ENCODE results near the gene PROP1. TPM values are rescaled to one million over a fixed set of nuclear protein-coding genes. Genes with fewer than 3 reads are reported as not detected.
"Not testable (repeated sequence)": the region's sequence is repeated elsewhere in the genome, so short reads cannot be mapped to it uniquely, and the experiment has no call there.

PROP1 gene
- total and polyA plus RNA-seq, 2 of the 4 experiments (the other 2 are of a cell fraction), result not detected

- H2BK5ac ChIP-seq (ENCODE audit: low read depth, low read length, poor library complexity, severe bottlenecking); POLR2A ChIA-PET (ENCODE audit: unreplicated experiment); BruUV-seq (replicated peaks); H3K14ac ChIP-seq (replicated peaks; ENCODE audit: low read depth, low read length); H3K4ac ChIP-seq (ENCODE audit: low read depth, low read length); H3K9me3 ChIP-seq (ENCODE audit: control insufficient read depth, insufficient read depth, low read length); H4K5ac ChIP-seq (ENCODE audit: low read depth, low read length); H2AK5ac ChIP-seq (ENCODE audit: low read depth, low read length); H2AK9ac ChIP-seq (replicated peaks; ENCODE audit: low read depth, low read length, poor library complexity); H2AFZ ChIP-seq (replicated peaks; ENCODE audit: low read length, poor library complexity); H3K36me3 ChIP-seq (ENCODE audit: control insufficient read depth, insufficient read depth, low read length); in situ Hi-C loops (cut with MboI; ENCODE audit: low sequenced_read_pairs); H3K4me3 ChIP-seq (ENCODE audit: insufficient read depth, low read depth, low read length); CTCF ChIA-PET; H3K9me1 ChIP-seq (ENCODE audit: insufficient read depth, low read length); H3K79me1 ChIP-seq (ENCODE audit: low read depth in 1 of 2, low read length in 2 of 2); H3K56ac ChIP-seq (ENCODE audit: extremely low read depth, insufficient read depth, low read length); H4K8ac ChIP-seq (ENCODE audit: low read depth in 2 of 2, low read length in 2 of 2); H3K27ac ChIP-seq (ENCODE audit: insufficient read depth, low read length); H4K91ac ChIP-seq (ENCODE audit: insufficient read depth, low read depth, low read length); H2BK20ac ChIP-seq (ENCODE audit: low read depth, low read length); H2BK15ac ChIP-seq (ENCODE audit: low read depth, low read length); H4K20me1 ChIP-seq (ENCODE audit: insufficient read depth, low read length); H3K23ac ChIP-seq (ENCODE audit: low read depth, low read length); H3K4me1 ChIP-seq (ENCODE audit: control insufficient read depth, insufficient read depth, low read length); DNase-seq; H2BK120ac ChIP-seq (ENCODE audit: low read depth, low read length); dilution Hi-C loops (cut with HindIII; ENCODE audit: low sequenced_read_pairs, unreplicated experiment); intact Hi-C loops (cut with micrococcal nuclease); ATAC-seq (ENCODE audit: low read depth); H3K27me3 ChIP-seq (ENCODE audit: control insufficient read depth, insufficient read depth, low read length); H3K18ac ChIP-seq (ENCODE audit: low read depth, low read length); H3K9ac ChIP-seq (ENCODE audit: low read depth, low read length); H3K4me2 ChIP-seq (ENCODE audit: low read depth, low read length): not testable (repeated sequence)
- WGBS, 2 experiments (ENCODE audit: extremely low coverage in 2 of 2, insufficient read length in 1 of 2), result 87% methylated on average over 6 of the region's 11 CpGs; no CpG with 5 or more reads in 1 of the 2 experiments
Measured at GRCh38 chr5:177953101-177953500, 42.9 kb downstream of the PROP1 start.

GRCh38 chr5:177949656-177950055 is 46.4 kb downstream of the PROP1 start:
- DNase-seq, result not testable (repeated sequence)

More at GRCh38 chr5:177949656-177950055, 46.4 kb downstream of the PROP1 start:
- dilution Hi-C loops (cut with HindIII; ENCODE audit: low sequenced_read_pairs, unreplicated experiment); H3K4me3 ChIP-seq (ENCODE audit: insufficient read depth, low read depth, low read length); H3K9ac ChIP-seq (ENCODE audit: low read depth, low read length); H3K9me1 ChIP-seq (ENCODE audit: insufficient read depth, low read length); H3K4me2 ChIP-seq (ENCODE audit: low read depth, low read length); H3K14ac ChIP-seq (replicated peaks; ENCODE audit: low read depth, low read length); H3K27ac ChIP-seq (ENCODE audit: insufficient read depth, low read length); H2BK5ac ChIP-seq (ENCODE audit: low read depth, low read length, poor library complexity, severe bottlenecking); H3K18ac ChIP-seq (ENCODE audit: low read depth, low read length); H4K20me1 ChIP-seq (ENCODE audit: insufficient read depth, low read length); H3K9me3 ChIP-seq (ENCODE audit: control insufficient read depth, insufficient read depth, low read length); H2BK15ac ChIP-seq (ENCODE audit: low read depth, low read length); H3K4me1 ChIP-seq (ENCODE audit: control insufficient read depth, insufficient read depth, low read length); H3K23ac ChIP-seq (ENCODE audit: low read depth, low read length); H4K5ac ChIP-seq (ENCODE audit: low read depth, low read length); H2BK20ac ChIP-seq (ENCODE audit: low read depth, low read length); H2AFZ ChIP-seq (replicated peaks; ENCODE audit: low read length, poor library complexity); BruUV-seq (replicated peaks); H2AK9ac ChIP-seq (replicated peaks; ENCODE audit: low read depth, low read length, poor library complexity); H4K91ac ChIP-seq (ENCODE audit: insufficient read depth, low read depth, low read length); H3K56ac ChIP-seq (ENCODE audit: extremely low read depth, insufficient read depth, low read length); intact Hi-C loops (cut with micrococcal nuclease); H3K79me1 ChIP-seq (ENCODE audit: low read depth in 1 of 2, low read length in 2 of 2); H2BK120ac ChIP-seq (ENCODE audit: low read depth, low read length); H3K4ac ChIP-seq (ENCODE audit: low read depth, low read length); H3K27me3 ChIP-seq (ENCODE audit: control insufficient read depth, insufficient read depth, low read length); H2AK5ac ChIP-seq (ENCODE audit: low read depth, low read length); H3K36me3 ChIP-seq (ENCODE audit: control insufficient read depth, insufficient read depth, low read length); CTCF ChIA-PET; H4K8ac ChIP-seq (ENCODE audit: low read depth in 2 of 2, low read length in 2 of 2); ATAC-seq (ENCODE audit: low read depth): not testable (repeated sequence)
- POLR2A ChIA-PET (ENCODE audit: unreplicated experiment), result interaction anchor here (0.6 kb wide), 1 partner anchor 222 kb away, joined by 3 read pairs; no protein-coding TSS in a partner anchor
- no CpG with 5 or more reads among the region's 10 CpGs for WGBS, 2 experiments (ENCODE audit: extremely low coverage in 2 of 2, insufficient read length in 1 of 2)
- in situ Hi-C loops (cut with MboI; ENCODE audit: low sequenced_read_pairs), result loop anchor here (25.0 kb wide), 1 partner anchor 213 kb away; the partner anchor contains the start of gene NHP2
